Neural cell (in vitro differentiated cells): Measurements from ENCODE around the gene SLC12A7. TPM values are rescaled to one million over a fixed set of nuclear protein-coding genes. Genes with fewer than 3 reads are reported as not detected.

ENCODE experiments used
- H2AFZ ChIP-seq: fragments of 200-600, 300-800 bp; sonication (generic), shearing (Covaris generic); 2 replicates; pipeline ENCODE4 v1.6.0; 2014; ENCODE audit warnings: low read depth, mild to moderate bottlenecking, antibody characterized with exemption, low read length, moderate library complexity
- H3F3A ChIP-seq: fragments of 200-600 bp; shearing (Covaris generic); 2 replicates; pipeline ENCODE4 v1.6.1; 2016; ENCODE audit warnings: mild to moderate bottlenecking, moderate library complexity, mixed read lengths, antibody characterized with exemption, low read length; ENCODE audit not compliant: insufficient read depth, poor library complexity, severe bottlenecking
- H3K27ac ChIP-seq: fragments of 200-600, 300-800 bp; sonication (generic), shearing (Covaris generic); 2 replicates; pipeline ENCODE4 v1.5.1; 2014; ENCODE audit warnings: mild to moderate bottlenecking, low read length, moderate library complexity
- H3K27me3 ChIP-seq: fragments of 300-800, 200-600 bp; sonication (generic), shearing (Covaris generic); 2 replicates; pipeline ENCODE4 v1.6.0; 2014; ENCODE audit warnings: mild to moderate bottlenecking, low read depth, low read length, moderate library complexity; ENCODE audit not compliant: insufficient read depth
- H3K36me3 ChIP-seq: fragments of 300-800, 200-600 bp; sonication (generic), shearing (Covaris generic); 2 replicates; pipeline ENCODE4 v1.5.1; 2014; ENCODE audit warnings: mild to moderate bottlenecking, antibody characterized with exemption, low read length, moderate library complexity; ENCODE audit not compliant: insufficient read depth
- H3K4me2 ChIP-seq: fragments of 300-800, 200-600 bp; sonication (generic), shearing (Covaris generic); 2 replicates; pipeline ENCODE4 v1.6.0; 2014; ENCODE audit warnings: mild to moderate bottlenecking, low read length
- H3K4me3 ChIP-seq: fragments of 300-800, 200-600 bp; sonication (generic), shearing (Covaris generic); 2 replicates; pipeline ENCODE4 v1.5.1; 2014; ENCODE audit warnings: mild to moderate bottlenecking, low read length, moderate library complexity
- H3K79me2 ChIP-seq: fragments of 200-600 bp; shearing (Covaris generic); replicated peaks from 2 replicates; pipeline ENCODE4 v1.6.0; 2014; ENCODE audit warnings: mild to moderate bottlenecking, low read length, moderate library complexity; ENCODE audit not compliant: insufficient read depth
- H3K9ac ChIP-seq: fragments of 300-800, 200-600 bp; sonication (generic), shearing (Covaris generic); 2 replicates; pipeline ENCODE4 v1.6.1; 2016; ENCODE audit warnings: mild to moderate bottlenecking, low read length, mixed read lengths
- H3K9me2 ChIP-seq: fragments of 200-600 bp; shearing (Covaris generic); 2 replicates; pipeline ENCODE4 v1.6.1; 2016; ENCODE audit warnings: mild to moderate bottlenecking, low read length, mixed read lengths; ENCODE audit not compliant: insufficient read depth
- H3K9me3 ChIP-seq: fragments of 200-600, 300-800 bp; sonication (generic), shearing (Covaris generic); 2 replicates; pipeline ENCODE4 v1.6.1; 2016; ENCODE audit warnings: mild to moderate bottlenecking, mixed run types, low read length, moderate library complexity, mixed read lengths
- H4K20me1 ChIP-seq: fragments of 200-600 bp; shearing (Covaris generic); 2 replicates; pipeline ENCODE4 v1.6.1; 2016; ENCODE audit warnings: mild to moderate bottlenecking, mixed run types; ENCODE audit not compliant: insufficient read depth
- CTCF ChIP-seq: fragments of 450-650 bp; IDR thresholded peaks from 2 replicates; pipeline ENCODE4 v1.5.1; 2014; ENCODE audit warnings: antibody characterized with exemption, mild to moderate bottlenecking, moderate library complexity; ENCODE audit not compliant: poor library complexity, severe bottlenecking
- EP300 ChIP-seq: fragments of 450-650 bp; conservative IDR thresholded peaks from 2 replicates; pipeline ENCODE4 v1.6.1; 2014; ENCODE audit warnings: antibody characterized with exemption, mild to moderate bottlenecking, moderate library complexity; ENCODE audit not compliant: poor library complexity, severe bottlenecking
- EZH2 ChIP-seq: fragments of 200-600, 300-800 bp; shearing (Covaris generic), sonication (generic); IDR thresholded peaks from 2 replicates; pipeline ENCODE4 v1.6.1; 2014; ENCODE audit warnings: antibody characterized with exemption, low read length, borderline replicate concordance, mild to moderate bottlenecking; ENCODE audit not compliant: insufficient read depth, poor library complexity, severe bottlenecking
- MXI1 ChIP-seq: fragments of 450-650 bp; conservative IDR thresholded peaks from 2 replicates; pipeline ENCODE4 v1.6.1; 2014; ENCODE audit warnings: antibody characterized with exemption, mild to moderate bottlenecking; ENCODE audit not compliant: poor library complexity, severe bottlenecking
- POLR2AphosphoS5 ChIP-seq: IDR thresholded peaks from 2 replicates; pipeline ENCODE4 v1.6.1; 2012
- RAD21 ChIP-seq: fragments of 450-650 bp; conservative IDR thresholded peaks from 2 replicates; pipeline ENCODE4 v1.6.1; 2014; ENCODE audit warnings: antibody characterized with exemption, mild to moderate bottlenecking, moderate library complexity
- REST ChIP-seq: IDR thresholded peaks from 2 replicates; pipeline ENCODE4 v1.6.1; 2012; ENCODE audit warnings: borderline replicate concordance
- SMC3 ChIP-seq: fragments of 450-650 bp; conservative IDR thresholded peaks from 2 replicates; pipeline ENCODE4 v1.6.1; 2014; ENCODE audit warnings: antibody characterized with exemption, mild to moderate bottlenecking, moderate library complexity; ENCODE audit not compliant: poor library complexity
- TAF1 ChIP-seq: IDR thresholded peaks from 2 replicates; pipeline ENCODE4 v1.6.1; 2012; ENCODE audit warnings: low read depth
- polyA plus RNA-seq: library from polyadenylated mRNA; depleted of rRNA; stranded (reverse); fragments of >200 nt; gene quantifications from 2 replicates; pipeline ENCODE4 v1.2.3, GENCODE V29; 2014

SLC12A7 gene
- polyA plus RNA-seq, 1 donor from 2014 or later, result 4.5 TPM

DNA sequence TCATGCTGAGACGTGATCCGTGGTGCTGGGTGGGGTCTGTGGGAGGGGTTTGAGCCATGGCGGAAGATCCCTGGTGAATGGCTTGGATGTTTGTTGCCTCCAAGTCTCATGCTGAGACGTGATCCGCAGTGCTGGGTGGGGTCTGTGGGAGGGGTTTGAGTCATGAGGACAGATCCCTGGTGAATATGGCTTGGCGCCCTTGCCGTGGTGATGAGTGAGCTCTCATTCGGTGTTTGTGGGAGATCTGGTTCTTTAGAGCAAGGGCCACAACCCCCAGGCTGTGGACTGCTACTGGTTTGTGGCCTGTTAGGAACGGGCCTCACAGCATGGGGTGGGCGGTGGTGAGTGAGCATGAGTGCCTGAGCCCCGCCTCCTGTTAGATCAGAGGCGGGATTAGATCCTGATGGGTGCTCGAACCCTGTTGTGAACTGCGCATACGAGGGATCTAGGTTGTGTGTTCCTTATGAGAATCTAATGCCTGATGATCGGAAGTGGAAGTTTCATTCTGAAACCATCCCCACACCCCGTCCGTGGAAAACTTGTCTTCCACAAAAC lies 72.1 kb downstream of the SLC12A7 start:
- Histone ChIP-seq H3K4me2 (no peak overlapping the region), H3K27ac (no peak overlapping the region), H3K27me3 (no peaks in the 10 kb centered on the region)

DNA sequence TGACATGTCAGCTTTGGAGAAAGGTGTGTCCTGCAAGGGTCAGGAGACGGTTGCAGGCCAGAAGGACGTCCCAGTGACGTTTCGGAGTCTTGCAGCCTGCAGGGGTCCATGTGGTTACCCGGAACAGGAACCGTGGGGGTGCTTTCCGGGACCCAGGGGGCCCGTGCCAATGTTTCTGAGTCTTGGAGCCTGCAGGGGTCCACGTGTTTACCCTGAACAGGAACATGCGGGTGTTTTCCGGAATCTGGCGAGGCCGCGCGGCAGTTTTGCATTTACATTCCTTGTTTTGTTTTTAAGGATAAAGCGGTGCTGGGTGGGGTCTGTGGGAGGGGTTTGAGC lies 72.7 kb downstream of the SLC12A7 start:
- Histone ChIP-seq H3K27me3 (no peaks in the 10 kb centered on the region), H3F3A (no peaks in the 10 kb centered on the region), H3K9me3 (no peaks in the 10 kb centered on the region)

More for the DNA sequence above, 72.1 kb downstream of the SLC12A7 start:
- no peaks in the 10 kb centered on the region for H3F3A ChIP-seq
- no peaks in the 10 kb centered on the region for H3K79me2 ChIP-seq
- no peaks in the 10 kb centered on the region for H3K9me3 ChIP-seq
- no peaks in the 10 kb centered on the region for H3K36me3 ChIP-seq
- H3K4me3 ChIP-seq, result no peak overlapping the region
- no peaks in the 10 kb centered on the region for H4K20me1 ChIP-seq
- H3K9ac ChIP-seq, result no peak overlapping the region
- TF ChIP-seq CTCF (no peak), SMC3 (no peak), MXI1 (no peak), POLR2AphosphoS5 (no peak), TAF1 (no peak), RAD21 (no peak), EP300 (no peak)
- H2AFZ ChIP-seq, result no peak overlapping the region
- H3K9me2 ChIP-seq, result no peaks in the 10 kb centered on the region

More for the DNA sequence above, 72.7 kb downstream of the SLC12A7 start:
- H3K4me3 ChIP-seq, result no peak overlapping the region
- H2AFZ ChIP-seq, result no peak overlapping the region
- no peaks in the 10 kb centered on the region for H3K36me3 ChIP-seq
- no peak for TF ChIP-seq REST
- TF ChIP-seq POLR2AphosphoS5, result no peak
- TF ChIP-seq SMC3, result no peak
- TF ChIP-seq EP300, result no peak
- no peak for TF ChIP-seq MXI1
- TF ChIP-seq CTCF, result no peak
- no peak for TF ChIP-seq RAD21
- TF ChIP-seq EZH2, result no peak
- TF ChIP-seq TAF1, result no peak
- no peak overlapping the region for H3K27ac ChIP-seq
- no peaks in the 10 kb centered on the region for H4K20me1 ChIP-seq
- H3K9ac ChIP-seq, result no peak overlapping the region
- no peak overlapping the region for H3K4me2 ChIP-seq
- H3K9me2 ChIP-seq, result no peaks in the 10 kb centered on the region
- H3K79me2 ChIP-seq, result no peaks in the 10 kb centered on the region
